Osteocyte (in vitro differentiated cells): ENCODE data around the gene TMEM117. TPM values are rescaled to one million over a fixed set of nuclear protein-coding genes. Genes with fewer than 3 reads are reported as not detected.
A peak's percentile ranks its signal among the peaks of the same experiment; 100 is the strongest.

Source experiments
- DNase-seq: peaks from one replicate; pipeline ENCODE4 v3.0.0; 2021; ENCODE audit warnings: mixed read lengths; ENCODE audit not compliant: unreplicated experiment; ENCODE audit errors: extremely low spot score
- H3K27ac Mint-ChIP-seq: one replicate; pipeline ENCODE4 v1.8.0; 2021; ENCODE audit warnings: mild to moderate bottlenecking, mixed read lengths; ENCODE audit not compliant: unreplicated experiment
- H3K27me3 Mint-ChIP-seq: one replicate; pipeline ENCODE4 v1.8.0; 2021; ENCODE audit warnings: mixed read lengths; ENCODE audit not compliant: unreplicated experiment
- H3K36me3 Mint-ChIP-seq: one replicate; pipeline ENCODE4 v1.8.0; 2021; ENCODE audit warnings: mixed read lengths; ENCODE audit not compliant: unreplicated experiment
- H3K4me1 Mint-ChIP-seq: one replicate; pipeline ENCODE4 v1.8.0; 2021; ENCODE audit warnings: mixed read lengths; ENCODE audit not compliant: unreplicated experiment
- H3K4me3 Mint-ChIP-seq: one replicate; pipeline ENCODE4 v1.8.0; 2021; ENCODE audit warnings: mild to moderate bottlenecking, moderate library complexity, mixed read lengths; ENCODE audit not compliant: unreplicated experiment
- H3K9me3 Mint-ChIP-seq: one replicate; pipeline ENCODE4 v1.8.0; 2021; ENCODE audit warnings: mixed read lengths; ENCODE audit not compliant: unreplicated experiment
- CTCF ChIP-seq: fragments of 200-600 bp; sonication (generic); IDR thresholded peaks from 2 replicates; pipeline ENCODE4 v1.5.0; 2021; ENCODE audit warnings: antibody characterized with exemption, mild to moderate bottlenecking, moderate library complexity
- total RNA-seq: library from RNA; stranded (reverse); gene quantifications from 2 replicates; pipeline ENCODE4 v1.2.1, GENCODE V29; 2021

The TMEM117 gene
- total RNA-seq, 1 donor from 2014 or later, result 14.2 TPM

GRCh38 chr12:43797561-43798217 is 38.2 kb upstream of the TMEM117 start:
- H3K27ac Mint-ChIP-seq, result no peak overlapping the region
- H3K9me3 Mint-ChIP-seq, result no peaks in the 10 kb centered on the region
- no peak for DNase-seq
- H3K4me1 Mint-ChIP-seq, result no peaks in the 10 kb centered on the region
- H3K4me3 Mint-ChIP-seq, result no peak overlapping the region
- TF ChIP-seq CTCF, result no peak
- peaks cover 41% of the 10 kb centered on the region for H3K36me3 Mint-ChIP-seq
- no peaks in the 10 kb centered on the region for H3K27me3 Mint-ChIP-seq

DNA sequence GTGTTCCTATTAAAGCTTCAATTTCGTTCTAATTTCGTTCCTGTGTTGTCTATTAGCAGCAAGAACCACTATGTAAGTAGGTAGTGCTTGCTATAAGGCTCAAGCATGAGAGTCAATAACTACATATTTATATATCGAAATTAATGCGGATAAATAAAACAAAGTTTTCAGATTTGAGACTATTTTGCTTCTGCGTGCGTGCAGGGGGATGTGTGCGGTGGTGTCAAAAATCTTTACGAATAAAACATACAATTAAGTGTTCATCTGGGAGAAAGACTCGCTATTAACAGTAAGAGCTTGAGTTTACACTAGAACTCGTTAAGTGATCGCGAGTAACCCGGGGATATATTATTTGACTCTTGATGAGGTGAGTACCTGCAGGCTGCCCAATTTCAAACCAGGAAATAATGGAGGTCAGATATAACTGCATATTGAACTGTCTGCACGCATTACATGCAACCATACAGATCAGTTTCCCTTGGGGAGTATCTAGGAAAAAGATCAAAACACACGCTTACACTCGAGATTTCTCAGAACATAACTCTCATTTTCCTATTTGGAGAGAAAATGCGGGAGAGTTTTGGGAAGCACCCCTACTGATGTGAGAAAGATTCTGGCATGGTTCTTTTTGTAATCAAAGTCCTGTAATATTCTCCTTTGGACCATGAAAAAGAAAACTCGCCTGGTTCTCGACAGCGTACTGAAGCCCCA is 30.6 kb upstream of the TMEM117 start:
- peaks cover 27% of the 10 kb centered on the region for H3K4me1 Mint-ChIP-seq
- H3K36me3 Mint-ChIP-seq, result peaks cover 9% of the 10 kb centered on the region
- peak overlapping the region; percentile 100 for H3K4me3 Mint-ChIP-seq
- no peak for DNase-seq
- peak overlapping the region; percentile 100 for H3K27ac Mint-ChIP-seq
- no peak for TF ChIP-seq CTCF
- H3K27me3 Mint-ChIP-seq, result peaks cover 3% of the 10 kb centered on the region
- no peaks in the 10 kb centered on the region for H3K9me3 Mint-ChIP-seq

DNA sequence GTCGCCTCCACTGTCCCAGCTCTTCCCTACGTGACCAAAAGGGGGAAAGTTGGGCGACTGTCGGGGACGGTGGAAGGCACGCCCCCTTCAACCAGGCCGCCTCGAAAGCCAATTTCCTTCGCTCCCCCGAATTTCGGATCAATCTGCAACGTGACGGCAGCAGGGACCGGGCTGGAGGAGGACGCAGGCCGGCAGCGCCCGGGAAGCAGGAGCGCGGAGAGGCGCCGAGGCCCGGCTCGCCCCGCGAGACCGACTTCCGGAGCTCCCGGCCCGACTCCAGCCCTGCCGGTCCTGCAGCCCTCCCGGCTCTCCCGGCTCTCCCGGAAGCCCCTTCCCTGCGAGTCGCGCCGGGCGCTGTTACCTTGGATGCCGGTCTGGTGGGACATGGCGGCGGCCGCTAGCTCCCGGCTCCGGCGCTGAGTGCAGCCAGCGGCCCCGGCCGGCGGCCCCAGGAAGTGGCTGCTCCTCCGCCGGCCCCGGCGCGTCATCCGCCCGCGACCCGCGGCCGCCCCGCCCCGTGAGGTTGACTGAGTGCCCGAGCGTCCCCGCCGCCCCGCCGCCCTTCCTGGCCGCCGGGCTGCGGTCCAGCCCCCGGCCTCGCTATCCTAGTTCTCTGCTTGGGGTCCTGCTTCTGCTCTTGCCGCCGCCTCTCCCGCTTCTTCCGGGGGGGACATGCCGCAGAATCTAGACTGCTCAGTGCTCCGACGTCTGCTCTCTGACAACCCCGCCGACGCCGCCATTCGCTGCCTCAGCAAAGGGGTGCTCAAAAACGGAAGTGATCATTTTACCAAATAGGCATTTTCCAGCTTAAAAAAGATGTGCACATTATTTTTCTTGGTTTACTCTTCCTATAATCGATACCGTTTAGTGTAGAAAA is 29.8 kb upstream of the TMEM117 start, which contains the start of gene TWF1:
TSS of gene TWF1 (minus strand) at position 458 of the 877 bp plus-strand sequence. CDS start at position 386, 72 bp downstream.
- DNase-seq, result peak; percentile 97
- Mint-ChIP-seq H3K9me3 (no peaks in the 10 kb centered on the region), H3K36me3 (peaks cover 6% of the 10 kb centered on the region), H3K27ac (peak within 1 kb of the TSS; percentile 100), H3K4me1 (peaks cover 27% of the 10 kb centered on the region), H3K4me3 (peak within 1 kb of the TSS; percentile 100), H3K27me3 (peaks cover 6% of the 10 kb centered on the region)
- TF ChIP-seq CTCF, result peak; percentile 37

DNA sequence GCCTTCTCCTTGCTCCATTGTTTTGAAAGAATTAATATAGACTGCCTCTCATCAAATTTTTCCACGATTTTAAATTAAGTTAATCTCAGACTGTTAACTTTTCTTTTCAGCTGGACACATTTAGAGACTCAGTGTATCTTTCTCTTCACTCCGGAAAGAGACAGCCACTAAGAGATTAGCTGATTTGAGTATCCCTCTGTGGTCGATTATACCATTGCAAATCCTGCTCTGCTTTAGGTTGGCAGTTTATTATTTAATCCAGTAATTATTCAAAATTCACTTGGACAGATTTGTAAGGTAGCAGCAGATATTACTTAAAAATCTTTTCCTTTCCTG is 29.2 kb upstream of the TMEM117 start:
- H3K4me3 Mint-ChIP-seq, result peak overlapping the region; percentile 100

More for the DNA sequence above, 29.2 kb upstream of the TMEM117 start:
- DNase-seq, result no peak
- TF ChIP-seq CTCF, result no peak
- Mint-ChIP-seq H3K9me3 (no peaks in the 10 kb centered on the region), H3K4me1 (peaks cover 27% of the 10 kb centered on the region), H3K36me3 (peaks cover 4% of the 10 kb centered on the region), H3K27ac (peak overlapping the region; percentile 100), H3K27me3 (peaks cover 10% of the 10 kb centered on the region)
